Right cardiac atrium (tissue), 5 donors: ENCODE results near the gene FMO1. TPM values are rescaled to one million over a fixed set of nuclear protein-coding genes. Genes with fewer than 3 reads are reported as not detected.

Experiments used
- ATAC-seq, 2 donors: fragments of 200-7000 bp; cut with Tn5 transposase; one replicate each; pipeline versions ENCODE4 v1.8.0 to v1.9.1; 2020; ENCODE audit warnings: moderate library complexity in 2 of 2, mild to moderate bottlenecking in 1 of 2
- DNase-seq, 3 donors: peaks; one replicate each; pipeline ENCODE4 v3.0.0-alpha.2; 2020
- H3K27ac ChIP-seq: one replicate; pipeline ENCODE4 v1.5.1; 2013; ENCODE audit warnings: mild to moderate bottlenecking, low read length, control low read depth, moderate library complexity
- H3K27me3 ChIP-seq: one replicate; pipeline ENCODE4 v1.6.1; 2013; ENCODE audit not compliant: control insufficient read depth, insufficient read depth
- H3K4me1 ChIP-seq: one replicate; pipeline ENCODE4 v1.6.1; 2013; ENCODE audit warnings: low read length; ENCODE audit not compliant: control insufficient read depth, insufficient read depth
- H3K4me3 ChIP-seq: one replicate; pipeline ENCODE4 v1.5.1; 2013; ENCODE audit warnings: low read length, control low read depth
- H3K9me3 ChIP-seq: one replicate; pipeline ENCODE4 v1.6.1; 2013; ENCODE audit warnings: low read length; ENCODE audit not compliant: control insufficient read depth
- WGBS: extraction: QIAGEN DNeasy Blood & Tissue Kit; methylation state at CpG from one replicate; pipeline ENCODE4 v1.1.7; 2013; 5-methylcytosine and 5-hydroxymethylcytosine counted together
- intact Hi-C, 4 donors: fragments of 100-400 bp; cut with DNase I; formaldehyde crosslinking; loops; one replicate each; pipeline versions ENCODE4 v1.11.0 to v1.14.0; 2022 to 2023
- polyA plus RNA-seq: library from polyadenylated mRNA; stranded (reverse); fragments of 200-250 nt; gene quantifications from one replicate; pipeline ENCODE4 v1.2.3, GENCODE V29; 2013
- total RNA-seq, 4 donors: library from RNA; stranded (reverse); fragmentation: NEBNext Ultra II Directional; extraction: Animal tissue kit (Norgen Biotek cat#: 25700); gene quantifications; one replicate each; pipeline ENCODE4 v1.2.1, GENCODE V29; 2021
- donor health status: healthy with polysubstance abuse.
- donor health status: DM: no; HTN: yes; CAD: no.
- donor health status: DM: no; HTN: no; CAD: no.
- donor health status: DM: no; HTN: yes; CAD: no; lungs with severe emphysema.
- donor health status: DM: yes; HTN: yes; CAD: no.

FMO1 gene
- total and polyA plus RNA-seq, 5 donors, result 0.21 to 0.61 (median 0.43) TPM; not detected in 1

DNA sequence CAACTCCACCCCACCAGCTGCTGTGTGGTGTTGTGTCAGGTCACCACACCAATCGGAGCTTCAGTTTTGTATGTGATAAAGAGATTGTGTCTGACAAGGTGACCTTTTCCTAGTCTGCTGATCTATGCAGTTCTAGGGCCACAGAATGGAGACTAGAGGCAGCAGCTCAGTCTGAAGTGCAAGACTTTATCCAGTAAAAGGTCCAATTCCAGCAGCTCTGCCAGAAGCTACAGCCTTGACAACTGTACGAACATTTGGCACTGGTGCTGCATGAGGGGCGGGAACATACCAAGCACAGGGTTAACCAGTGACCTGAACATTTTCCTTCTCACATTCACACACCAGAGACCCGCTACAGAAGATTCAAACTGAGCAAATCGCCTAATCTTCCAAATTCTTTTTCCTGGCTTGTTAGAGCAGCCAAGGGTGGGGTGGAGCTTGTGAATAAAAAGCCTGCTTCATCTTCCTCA is 9.3 kb downstream of the FMO1 start:
- Histone ChIP-seq H3K27ac (no peak overlapping the region), H3K9me3 (no peaks in the 10 kb centered on the region), H3K4me3 (no peak overlapping the region), H3K27me3 (no peaks in the 10 kb centered on the region), H3K4me1 (peaks cover 3% of the 10 kb centered on the region)
- intact Hi-C loops, result no loop called here
- DNase-seq (peak in 1 of 3 donors; percentile 67), ATAC-seq (peak; percentile 47 to 62)
- 46% methylated on average over 5 of the region's 5 CpGs for WGBS

GRCh38 chr1:171258429-171258828 is 10.1 kb downstream of the FMO1 start:
- Histone ChIP-seq H3K27ac (peak overlapping the region; percentile 25), H3K27me3 (no peaks in the 10 kb centered on the region), H3K9me3 (no peaks in the 10 kb centered on the region), H3K4me1 (peaks cover 3% of the 10 kb centered on the region), H3K4me3 (no peak overlapping the region)
- peak in 1 of 2 donors; percentile 18 for ATAC-seq
- intact Hi-C loops, result no loop called here
- no peak for DNase-seq
- WGBS, result 66% methylated on average over 3 of the region's 3 CpGs

DNA sequence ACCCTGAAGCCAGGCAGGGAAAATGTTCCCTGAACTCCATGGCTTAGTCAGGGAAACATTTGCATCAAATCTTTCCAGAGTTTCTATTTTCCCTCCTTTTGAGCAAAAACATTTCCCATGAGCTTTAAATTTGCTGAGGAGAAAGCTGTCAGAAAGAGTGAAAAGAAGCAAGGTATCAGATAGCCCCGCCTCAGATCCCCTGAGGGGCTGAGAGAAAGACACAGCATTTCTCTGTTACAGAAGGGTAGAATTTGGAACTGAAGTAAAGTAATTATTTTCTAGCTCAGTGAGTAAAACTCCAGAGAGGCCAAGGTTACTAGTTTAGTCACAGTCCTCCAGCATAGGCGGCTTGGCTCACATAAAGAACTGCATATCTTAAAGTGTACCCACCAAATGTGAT is 10.6 kb downstream of the FMO1 start:
- 55% methylated on average over 2 of the region's 2 CpGs for WGBS
- Histone ChIP-seq H3K27me3 (no peaks in the 10 kb centered on the region), H3K27ac (peak overlapping the region; percentile 25), H3K9me3 (no peaks in the 10 kb centered on the region), H3K4me3 (no peak overlapping the region), H3K4me1 (peaks cover 3% of the 10 kb centered on the region)
- no peak for DNase-seq
- ATAC-seq, result no peak
- intact Hi-C loops, result no loop called here

DNA sequence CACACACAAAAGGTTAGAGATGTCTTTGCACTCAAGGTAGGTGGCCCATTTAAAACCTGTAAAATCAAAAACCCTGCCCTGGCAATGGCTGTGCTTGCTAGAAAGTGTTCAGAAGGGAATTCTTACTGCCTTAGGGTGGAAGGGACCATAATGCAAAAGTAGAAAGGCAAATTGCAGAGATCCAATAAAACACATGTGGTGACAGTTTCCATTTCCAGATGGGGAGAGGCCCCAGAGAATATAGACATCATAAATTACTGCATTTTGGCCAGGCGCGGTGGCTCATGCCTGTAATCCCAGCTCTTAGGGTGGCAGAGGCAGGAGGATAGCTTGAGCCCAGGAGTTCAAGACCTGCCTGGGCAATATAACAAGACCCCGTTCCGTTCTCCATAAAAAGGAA is 13.0 kb downstream of the FMO1 start:
- no peaks in the 10 kb centered on the region for H3K27me3 ChIP-seq
- H3K4me1 ChIP-seq, result peaks cover 3% of the 10 kb centered on the region
- 91% methylated on average over 4 of the region's 4 CpGs for WGBS
- intact Hi-C loops, result no loop called here
- H3K4me3 ChIP-seq, result no peak overlapping the region
- no peak for ATAC-seq
- DNase-seq, result no peak
- H3K27ac ChIP-seq, result no peak overlapping the region
- H3K9me3 ChIP-seq, result no peaks in the 10 kb centered on the region

- H3K4me3 ChIP-seq, result no peak overlapping the region
- no peaks in the 10 kb centered on the region for H3K27me3 ChIP-seq
- ATAC-seq, result no peak
- intact Hi-C loops, result no loop called here
- H3K4me1 ChIP-seq, result no peaks in the 10 kb centered on the region
- 50% methylated on average over 2 of the region's 2 CpGs for WGBS
- H3K9me3 ChIP-seq, result no peaks in the 10 kb centered on the region
- no peak overlapping the region for H3K27ac ChIP-seq
- no peak for DNase-seq
These were observed 15.6 kb downstream of the FMO1 start for GRCh38 chr1:171263901-171264300.

GRCh38 chr1:171265686-171266085 is 17.4 kb downstream of the FMO1 start:
- 76% methylated on average over 2 of the region's 2 CpGs for WGBS
- Histone ChIP-seq H3K27me3 (no peaks in the 10 kb centered on the region), H3K27ac (no peak overlapping the region), H3K4me1 (no peaks in the 10 kb centered on the region), H3K4me3 (no peak overlapping the region), H3K9me3 (no peaks in the 10 kb centered on the region)
- no peak for ATAC-seq
- no peak for DNase-seq
- intact Hi-C loops, result no loop called here

DNA sequence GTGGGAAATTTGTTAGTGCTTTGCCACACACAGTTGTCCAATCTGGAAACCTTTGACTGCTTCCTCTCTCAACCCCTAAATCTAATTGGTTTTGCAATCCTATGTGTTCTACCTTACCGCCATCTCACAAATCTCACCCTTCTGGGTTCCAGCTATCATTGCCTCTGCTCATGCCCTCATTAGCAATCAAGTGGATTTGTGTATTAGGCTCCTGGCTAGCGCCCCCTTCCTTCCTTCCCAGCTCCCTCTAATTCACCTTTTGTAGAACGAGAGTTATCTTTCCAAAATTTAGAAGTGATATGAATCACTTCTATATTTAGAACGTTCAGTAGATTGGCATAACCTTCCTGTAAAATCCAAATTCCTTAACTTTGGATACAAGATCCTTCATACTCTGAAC is 18.6 kb downstream of the FMO1 start:
- DNase-seq, result no peak
- Histone ChIP-seq H3K9me3 (no peaks in the 10 kb centered on the region), H3K4me1 (no peaks in the 10 kb centered on the region), H3K27ac (no peak overlapping the region), H3K4me3 (no peak overlapping the region), H3K27me3 (no peaks in the 10 kb centered on the region)
- intact Hi-C loops, result no loop called here
- no peak for ATAC-seq
- WGBS, result 62% methylated on average over 4 of the region's 4 CpGs

- no peak for ATAC-seq
These were observed 19.1 kb downstream of the FMO1 start for GRCh38 chr1:171267391-171267790.

DNA sequence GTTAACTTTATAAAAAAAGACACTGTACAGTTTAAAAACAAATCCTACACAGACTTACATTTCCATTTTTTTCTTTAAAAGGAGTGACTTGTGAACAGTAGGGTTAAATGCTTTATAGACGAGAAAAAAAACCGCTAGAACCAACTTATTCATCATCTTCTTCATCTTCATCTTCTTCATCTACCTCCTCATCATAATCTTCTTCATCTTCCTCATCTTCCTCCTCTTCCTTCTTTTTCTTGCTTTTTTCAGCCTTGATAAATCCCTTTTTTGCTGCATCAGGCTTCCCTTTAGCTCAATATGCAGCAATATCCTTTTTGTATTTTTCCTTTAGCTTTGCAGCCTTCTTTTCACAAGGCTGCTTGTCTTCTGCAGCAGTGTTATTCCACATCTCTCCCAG is 22.5 kb downstream of the FMO1 start:
- H3K27me3 ChIP-seq, result no peaks in the 10 kb centered on the region
- ATAC-seq, result no peak
- H3K27ac ChIP-seq, result no peak overlapping the region
- no peak for DNase-seq
- no peaks in the 10 kb centered on the region for H3K9me3 ChIP-seq
- intact Hi-C loops, result no loop called here
- no peak overlapping the region for H3K4me3 ChIP-seq
- 94% methylated on average over 2 of the region's 2 CpGs for WGBS
- H3K4me1 ChIP-seq, result no peaks in the 10 kb centered on the region

More at GRCh38 chr1:171267391-171267790, 19.1 kb downstream of the FMO1 start:
- no peak for DNase-seq
- 50% methylated on average over 1 of the region's 1 CpG for WGBS
- no peaks in the 10 kb centered on the region for H3K9me3 ChIP-seq
- intact Hi-C loops, result no loop called here
- no peaks in the 10 kb centered on the region for H3K27me3 ChIP-seq
- H3K27ac ChIP-seq, result no peak overlapping the region
- no peaks in the 10 kb centered on the region for H3K4me1 ChIP-seq
- no peak overlapping the region for H3K4me3 ChIP-seq

DNA sequence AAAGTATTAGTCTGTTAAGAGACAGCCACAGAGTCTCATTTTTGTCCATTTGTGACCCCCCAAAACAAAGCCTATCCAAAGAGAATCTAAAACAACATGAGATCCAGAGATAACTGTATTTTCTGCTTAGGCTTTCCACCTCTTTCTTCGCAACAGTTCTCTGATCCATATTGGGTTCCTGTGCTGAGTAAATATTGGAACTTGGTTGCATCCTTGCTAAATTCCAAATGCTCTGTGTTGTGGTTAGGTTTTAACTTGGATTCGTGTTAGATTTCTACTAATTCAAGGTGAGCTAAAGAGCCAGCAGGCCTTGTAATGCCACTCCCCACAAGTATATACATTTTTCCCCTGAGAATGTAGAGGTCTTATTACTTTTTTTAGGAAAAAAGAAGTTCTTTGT is 29.2 kb downstream of the FMO1 start:
- 92% methylated on average over 2 of the region's 2 CpGs for WGBS
- H3K27me3 ChIP-seq, result no peaks in the 10 kb centered on the region
- no peak overlapping the region for H3K27ac ChIP-seq
- H3K4me3 ChIP-seq, result no peak overlapping the region
- H3K4me1 ChIP-seq, result no peaks in the 10 kb centered on the region
- H3K9me3 ChIP-seq, result no peaks in the 10 kb centered on the region
- intact Hi-C loops, result no loop called here
- DNase-seq (no peak), ATAC-seq (no peak)

- ATAC-seq, result no peak
- no peaks in the 10 kb centered on the region for H3K4me1 ChIP-seq
- H3K9me3 ChIP-seq, result no peaks in the 10 kb centered on the region
- intact Hi-C loops, result no loop called here
- WGBS, result 89% methylated on average over 2 of the region's 2 CpGs
- H3K27ac ChIP-seq, result no peak overlapping the region
- H3K4me3 ChIP-seq, result no peak overlapping the region
- H3K27me3 ChIP-seq, result no peaks in the 10 kb centered on the region
- no peak for DNase-seq
These were observed 30.9 kb downstream of the FMO1 start for GRCh38 chr1:171279234-171279633.

GRCh38 chr1:171279678-171280077 is 31.4 kb downstream of the FMO1 start:
- H3K4me1 ChIP-seq, result no peaks in the 10 kb centered on the region
- no peaks in the 10 kb centered on the region for H3K27me3 ChIP-seq
- H3K4me3 ChIP-seq, result no peak overlapping the region
- whole genome bisulfite sequencing, result 78% methylated on average over 3 of the region's 3 CpGs
- intact Hi-C loops, result no loop called here
- DNase-seq (no peak), ATAC-seq (no peak)
- no peaks in the 10 kb centered on the region for H3K9me3 ChIP-seq
- no peak overlapping the region for H3K27ac ChIP-seq
